Colon (tissue), 2 donors: ENCODE data around the gene NBAS.

Experiments used
- FAIRE-seq: peaks from 2 replicates; lab custom pipeline; 2012; peaks lifted over from hg19 to GRCh38; lab: Jason Lieb, UNC
- donor health status: control.
- donor health status: control.

Gene NBAS

DNA sequence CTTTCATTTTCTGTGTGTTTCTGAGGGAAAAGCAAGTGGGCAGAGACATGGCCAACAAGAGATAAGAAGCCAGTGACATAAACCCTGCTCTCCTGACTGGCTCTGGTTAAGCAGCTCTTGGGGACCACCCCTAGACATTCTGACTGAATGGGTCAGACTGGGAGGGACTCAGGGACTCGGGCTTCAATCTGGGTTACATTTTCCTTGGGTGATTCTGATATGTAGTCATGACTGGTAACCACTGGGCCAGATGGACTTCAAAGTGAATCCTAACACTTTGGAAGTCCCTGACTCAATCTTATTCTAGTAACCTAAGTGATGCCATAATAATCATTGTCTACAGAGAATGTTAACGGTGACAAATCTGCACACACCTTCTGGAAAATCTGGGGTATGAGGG lies 397.8 kb downstream of the NBAS start:
- FAIRE-seq, result no peak

DNA sequence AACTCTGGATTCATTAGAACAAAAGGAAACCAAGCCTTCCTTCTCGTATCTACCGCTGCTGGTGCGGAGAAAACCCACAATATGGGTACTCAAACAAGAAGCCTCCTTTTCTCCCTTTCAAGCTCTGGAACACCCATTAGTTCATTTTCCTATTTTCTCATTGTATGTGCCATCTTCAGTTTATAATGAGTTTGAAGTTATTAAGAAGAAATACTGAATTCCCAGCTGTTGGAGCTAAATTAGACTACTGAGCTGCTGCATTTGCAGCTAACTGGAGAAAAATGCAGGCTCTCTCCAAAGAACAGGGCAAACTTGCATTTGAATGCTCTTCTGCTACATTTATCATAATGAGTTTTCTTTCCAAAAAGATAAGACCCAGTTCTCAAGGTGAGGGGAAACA lies 398.5 kb downstream of the NBAS start:
- no peak for FAIRE-seq

- FAIRE-seq, result no peak
Observed at GRCh38 chr2:15160201-15160991, 400.7 kb downstream of the NBAS start.

DNA sequence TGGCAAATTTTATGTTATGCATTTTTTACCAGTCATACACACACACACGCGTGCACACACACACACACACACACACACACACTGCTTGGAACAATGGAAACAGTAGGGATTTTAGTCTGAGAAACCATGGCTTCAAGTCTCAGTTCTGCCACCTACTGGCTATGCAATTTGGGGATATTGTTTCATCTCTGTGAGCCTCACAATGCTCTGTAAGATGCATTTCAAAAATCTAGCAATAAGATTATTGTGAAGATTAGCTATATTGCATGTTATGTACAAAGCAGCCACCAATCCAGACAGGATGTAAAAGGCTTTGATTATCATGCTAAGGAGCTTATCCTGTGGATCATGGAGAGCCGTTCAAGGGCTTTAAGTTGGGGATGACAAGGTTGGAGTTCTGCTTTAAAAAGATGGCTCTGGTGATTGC lies 401.4 kb downstream of the NBAS start:
- FAIRE-seq, result no peak

DNA sequence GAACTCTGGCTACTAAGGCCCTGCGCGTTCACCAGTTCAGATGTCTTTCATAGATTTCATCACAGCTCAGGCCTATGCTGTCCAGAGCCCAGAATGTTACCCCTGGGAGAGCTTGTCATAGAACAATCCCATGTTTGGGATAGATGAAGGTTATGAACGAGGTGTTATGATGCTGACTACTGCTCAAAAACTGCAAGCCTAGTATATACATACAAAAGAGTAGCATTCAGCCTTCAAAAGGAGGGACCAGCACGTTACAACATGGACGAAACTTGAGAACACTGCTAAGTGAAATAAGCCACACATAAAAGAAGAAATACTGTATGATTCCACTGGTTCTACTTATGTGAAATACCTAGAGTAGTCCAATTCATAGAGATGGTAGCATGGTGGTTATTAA lies 401.9 kb downstream of the NBAS start:
- FAIRE-seq, result no peak

DNA sequence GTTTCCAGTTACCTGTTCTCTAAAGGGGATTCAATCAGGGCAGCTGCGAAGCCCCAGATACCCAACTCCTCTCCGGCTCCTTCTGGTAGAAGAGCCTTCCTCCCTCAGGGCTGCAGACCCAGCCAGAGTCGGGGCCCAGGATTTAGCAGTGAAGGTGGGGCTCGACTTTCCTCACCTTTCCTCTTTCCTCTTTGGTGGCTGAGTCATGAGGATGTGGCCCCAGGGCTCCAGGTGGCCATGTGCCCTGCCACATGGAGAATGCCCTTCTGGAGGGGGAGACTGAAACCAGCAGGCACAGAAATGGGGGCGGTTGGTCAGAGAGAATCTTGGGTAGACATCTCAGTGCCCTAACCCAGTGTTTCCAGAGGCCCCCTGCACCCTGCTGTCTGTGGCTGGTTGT lies 402.6 kb downstream of the NBAS start:
- no peak for FAIRE-seq

- FAIRE-seq, result no peak
Observed at GRCh38 chr2:15158100-15158499, 403.0 kb downstream of the NBAS start.

DNA sequence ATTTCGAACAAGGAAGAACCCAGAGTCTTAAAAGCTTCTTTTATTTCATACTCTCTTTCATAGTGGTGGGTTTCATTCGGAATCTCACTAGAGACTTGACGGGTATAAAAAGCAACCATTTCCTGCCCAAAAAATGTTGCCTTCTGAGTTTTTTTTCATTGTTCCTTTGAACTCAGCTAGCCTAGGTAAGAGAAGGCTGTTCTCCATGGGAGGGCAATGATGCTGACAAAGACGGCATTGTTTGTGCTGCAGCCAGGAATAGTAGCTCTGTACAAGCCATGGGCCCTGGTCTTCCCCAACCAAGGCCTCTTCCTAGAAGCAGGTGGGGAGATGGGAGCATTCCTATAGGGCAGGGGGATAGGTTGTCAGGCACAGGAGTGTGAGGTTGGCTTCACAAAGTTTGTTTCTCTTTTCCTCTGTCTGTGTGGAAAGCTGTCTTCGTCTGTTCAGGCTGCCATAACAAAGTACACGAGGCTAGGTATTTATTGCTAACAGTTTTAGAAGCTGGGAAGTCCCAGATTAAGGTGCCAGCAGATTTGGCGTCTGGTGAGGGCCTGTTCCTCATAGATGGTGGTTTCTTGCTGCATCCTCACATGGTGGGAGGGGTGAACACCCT lies 405.1 kb downstream of the NBAS start:
- no peak for FAIRE-seq

DNA sequence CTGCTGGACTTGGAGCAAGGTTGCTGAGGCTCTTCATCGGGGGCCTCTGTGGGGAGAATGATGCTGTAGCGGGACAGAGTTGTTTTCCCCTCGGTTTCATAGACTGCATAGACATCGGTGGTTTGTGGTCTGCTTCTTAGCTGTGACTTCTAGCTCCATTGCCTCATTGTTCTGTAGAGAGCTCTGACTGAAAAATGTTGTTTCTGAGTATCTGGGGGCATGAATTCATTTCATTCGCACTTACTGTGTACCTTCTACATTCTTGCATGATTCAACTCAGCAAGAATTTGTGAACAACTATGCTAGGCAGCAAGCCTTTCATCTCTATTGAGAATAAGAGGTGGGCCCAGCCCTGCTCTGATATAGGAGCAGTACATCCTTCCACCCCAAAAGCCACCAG lies 406.8 kb downstream of the NBAS start:
- no peak for FAIRE-seq

DNA sequence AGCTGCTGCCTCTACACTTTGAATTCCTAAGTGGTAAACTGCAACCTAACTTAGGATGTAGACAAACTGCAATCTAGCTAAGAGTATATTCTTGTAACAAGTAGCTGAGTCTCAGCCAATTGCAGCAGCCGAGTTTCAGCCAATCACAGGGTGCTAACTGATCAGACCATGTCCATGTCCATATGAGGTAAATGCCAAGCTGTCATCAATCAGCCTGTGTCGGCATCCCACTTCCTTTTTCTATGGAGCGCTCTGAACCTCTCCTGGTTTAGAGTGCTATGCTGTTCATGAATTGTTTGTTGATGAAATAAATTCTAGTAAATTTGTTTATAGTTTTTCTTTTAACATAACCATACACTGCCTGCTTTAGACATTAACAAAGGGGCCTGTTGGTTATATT lies 408.8 kb downstream of the NBAS start:
- no peak for FAIRE-seq

DNA sequence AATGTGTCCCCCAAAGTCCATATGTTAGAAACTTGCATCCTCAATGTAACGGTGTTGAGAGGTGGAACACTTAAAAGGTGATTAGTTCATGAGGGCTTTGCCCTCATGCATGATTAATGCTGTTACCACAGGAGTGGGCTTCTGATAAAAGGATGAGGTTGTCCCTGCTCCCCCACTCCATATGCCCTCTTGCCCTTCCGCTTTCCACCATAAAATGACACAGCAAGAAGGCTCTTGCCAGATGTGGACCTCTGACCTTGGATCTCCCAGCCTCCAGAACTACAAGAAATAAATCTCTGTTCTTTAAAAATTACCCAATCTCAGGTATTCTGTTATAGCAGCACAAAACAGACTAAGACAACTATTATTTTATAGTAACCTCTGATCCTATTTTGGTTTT lies 412.1 kb downstream of the NBAS start:
- no peak for FAIRE-seq

DNA sequence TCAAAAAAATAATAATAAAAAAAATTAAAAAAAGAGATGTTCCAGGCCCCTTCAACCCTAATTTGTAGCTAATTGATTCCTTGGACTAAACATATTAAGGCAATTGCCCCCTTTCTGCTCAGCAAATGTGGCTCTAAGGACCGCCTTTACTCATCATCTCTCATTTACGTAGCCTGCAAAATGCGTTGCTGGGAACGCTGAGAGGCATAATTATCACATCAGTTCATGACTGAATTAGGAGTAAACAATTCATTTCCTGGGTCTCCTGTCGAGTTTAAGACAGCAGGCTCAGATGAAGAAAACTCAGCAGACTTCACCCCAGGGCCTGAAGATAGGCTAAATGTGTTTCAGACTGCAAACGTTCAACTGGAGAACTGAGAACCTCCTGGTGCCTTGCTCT lies 413.5 kb downstream of the NBAS start:
- FAIRE-seq, result no peak

DNA sequence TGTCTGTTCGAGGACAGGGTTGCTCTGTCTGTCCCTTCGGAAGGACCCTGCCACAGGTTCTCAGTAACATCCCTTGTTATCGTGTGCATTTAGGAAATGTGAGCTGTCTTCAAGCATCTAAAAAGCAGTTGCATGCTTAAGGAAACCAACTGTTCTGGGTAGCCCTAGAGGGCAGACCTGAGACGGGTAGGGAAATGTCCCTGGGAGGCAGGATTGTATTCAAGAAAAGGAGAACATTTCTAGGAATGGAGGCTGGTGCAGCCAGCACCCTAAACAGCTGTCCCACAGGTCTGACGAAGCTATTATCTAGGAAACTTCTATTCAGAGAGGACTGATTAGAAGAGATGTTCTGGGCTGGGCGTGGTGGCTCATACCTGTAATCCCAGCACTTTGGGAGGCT lies 414.2 kb downstream of the NBAS start:
- FAIRE-seq, result no peak

DNA sequence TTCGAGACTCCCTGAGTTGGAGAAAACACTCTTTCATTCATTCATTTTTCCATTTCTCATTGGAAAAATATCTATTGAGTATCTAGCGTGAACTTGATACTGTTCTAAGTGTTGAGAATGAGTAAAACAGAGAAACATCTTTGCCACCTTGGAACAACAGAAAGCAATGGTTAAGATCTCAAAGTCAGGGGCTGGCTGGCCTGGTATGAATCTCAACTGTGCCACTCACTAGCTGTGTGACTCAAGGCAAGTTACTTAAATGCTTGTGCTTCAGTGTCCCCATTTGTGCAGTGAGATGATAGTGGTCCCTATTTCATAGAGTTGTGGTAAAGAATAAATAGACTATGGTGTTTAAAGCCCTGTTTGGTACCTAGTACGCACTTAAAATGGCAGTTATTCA lies 415.2 kb downstream of the NBAS start:
- no peak for FAIRE-seq

- no peak for FAIRE-seq
Observed at GRCh38 chr2:15145046-15145817, 415.9 kb downstream of the NBAS start.

DNA sequence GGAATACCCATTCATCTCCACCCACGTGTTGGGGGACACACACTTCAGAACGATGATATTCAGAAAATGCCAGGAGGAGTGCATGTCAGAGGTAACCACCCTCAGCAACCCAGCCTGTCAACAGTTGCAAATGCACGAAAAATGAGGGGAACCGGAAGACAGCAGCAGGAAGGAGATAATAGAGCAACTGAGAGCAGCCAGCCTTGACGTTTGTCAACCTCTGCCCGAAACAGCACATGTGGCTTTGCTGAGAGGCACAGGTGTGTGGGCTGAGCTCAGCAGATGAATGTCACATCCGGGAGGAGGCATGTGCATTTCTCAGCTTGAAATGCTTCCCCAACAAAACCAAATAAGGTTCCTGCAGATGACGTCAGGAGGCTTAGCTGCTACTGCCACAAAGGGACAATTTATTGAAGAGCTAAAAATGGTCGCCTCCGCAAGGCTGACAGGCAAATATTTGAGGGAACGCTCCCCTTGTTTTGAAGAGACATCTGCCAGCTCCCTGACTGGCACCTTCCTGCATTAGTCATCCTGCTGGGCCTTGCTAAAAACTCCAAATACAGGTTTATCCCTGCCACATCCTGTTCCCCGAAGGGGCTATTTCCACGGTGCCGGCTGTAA lies 419.0 kb downstream of the NBAS start:
- FAIRE-seq, result no peak

DNA sequence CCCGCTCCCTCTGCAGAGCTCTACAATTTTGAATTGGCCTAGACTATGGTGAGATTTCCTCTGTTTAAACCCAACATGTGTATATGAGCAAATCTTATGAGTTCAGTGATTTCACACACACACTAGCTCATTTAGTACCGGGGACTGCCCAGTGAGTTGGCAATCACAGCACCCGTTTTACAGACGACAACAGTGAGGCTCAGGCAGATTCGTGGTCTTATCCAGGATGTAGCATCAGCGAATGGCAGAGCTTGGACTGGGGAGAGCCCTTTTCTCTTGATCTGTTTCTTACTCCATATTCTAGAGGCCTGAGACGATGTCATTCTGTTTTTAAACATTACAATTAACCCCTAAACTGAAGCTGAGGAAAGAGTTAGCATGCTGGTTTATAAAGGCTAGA lies 419.9 kb downstream of the NBAS start:
- FAIRE-seq, result no peak

- FAIRE-seq, result no peak
Observed at GRCh38 chr2:15136639-15137038, 424.5 kb downstream of the NBAS start.

GRCh38 chr2:15134957-15135356 lies 426.2 kb downstream of the NBAS start:
- no peak for FAIRE-seq

- FAIRE-seq, result no peak
Observed at GRCh38 chr2:15133461-15133860, 427.7 kb downstream of the NBAS start.

DNA sequence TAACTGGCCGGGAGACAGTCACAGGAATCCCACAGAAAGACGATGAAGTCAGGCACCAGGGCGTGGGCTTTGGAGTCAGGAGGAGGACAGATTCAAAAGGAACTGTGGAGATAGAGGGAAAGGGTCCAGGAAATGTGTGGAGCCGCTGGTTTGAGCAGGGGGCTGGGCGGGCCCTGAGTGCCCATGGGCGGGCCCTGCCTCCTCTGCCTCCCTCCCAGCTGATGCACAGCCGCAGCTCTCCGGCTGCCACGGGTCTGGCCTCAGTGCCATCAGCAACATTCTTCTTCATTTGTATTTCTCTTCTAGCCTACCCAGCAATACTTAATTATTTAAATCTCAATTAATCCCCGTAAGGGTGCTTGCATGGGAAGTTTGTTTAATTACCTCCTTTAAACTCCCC lies 432.3 kb downstream of the NBAS start:
- no peak for FAIRE-seq

- FAIRE-seq, result no peak
Observed at GRCh38 chr2:15127876-15128275, 433.3 kb downstream of the NBAS start.

- no peak for FAIRE-seq
Observed at GRCh38 chr2:15127301-15127700, 433.8 kb downstream of the NBAS start.
